HPDE6-E6E7 (cell line): ENCODE measurements around the gene C11orf21.

ENCODE experiments used
- DNase-seq: peaks from one replicate; pipeline ENCODE4 v3.0.0; 2011; ENCODE audit warnings: missing footprints; ENCODE audit errors: extremely low spot score

Gene C11orf21

GRCh38 chr11:2271327-2272227 is 30.1 kb downstream of the C11orf21 start:
- no peak for DNase-seq

- DNase-seq, result no peak
Observed at GRCh38 chr11:2271077-2271326, 30.7 kb downstream of the C11orf21 start.

DNA sequence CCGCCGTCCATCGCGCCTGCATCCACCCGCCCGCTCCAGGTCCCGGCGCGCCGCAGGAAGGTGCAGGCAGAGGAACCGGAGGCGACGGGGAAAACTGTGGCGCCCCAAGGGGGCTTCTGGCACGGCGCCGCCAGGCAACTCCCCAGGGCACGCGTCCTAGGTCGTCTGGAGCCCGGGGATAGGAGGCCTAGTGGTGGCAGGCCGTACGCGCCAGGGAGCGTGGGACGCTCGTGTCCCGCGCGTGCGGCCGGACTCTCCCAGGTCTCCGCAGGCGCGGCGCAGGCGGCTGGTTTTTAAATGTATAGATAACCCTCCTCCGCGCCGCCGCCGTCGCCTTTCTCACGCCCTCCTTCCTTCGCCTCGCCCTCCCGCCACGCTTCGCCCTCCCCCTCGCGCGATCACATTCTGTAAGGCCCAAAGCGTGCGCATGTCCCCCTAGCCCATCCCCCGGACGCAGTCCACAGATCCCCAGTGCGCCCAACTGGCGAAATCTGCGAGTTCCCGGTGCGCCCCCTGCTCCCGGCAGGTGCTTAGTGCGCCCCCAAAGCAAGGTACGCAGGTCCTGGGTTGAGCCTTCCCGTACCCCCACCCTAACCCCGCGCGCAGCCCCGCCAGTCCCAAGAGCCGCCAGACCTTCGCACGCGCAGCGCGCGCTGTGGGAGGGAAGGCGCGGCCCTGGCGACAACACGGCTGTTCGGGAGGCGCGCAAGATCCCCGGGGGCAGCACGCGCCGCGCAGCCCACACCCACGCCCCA is 31.2 kb downstream of the C11orf21 start, which contains the start of gene ASCL2:
Gene ASCL2 (minus strand): TSS at position 267 of the 755 bp plus-strand sequence. CDS start 256 bp downstream, at position 11.
- DNase-seq, result no peak

DNA sequence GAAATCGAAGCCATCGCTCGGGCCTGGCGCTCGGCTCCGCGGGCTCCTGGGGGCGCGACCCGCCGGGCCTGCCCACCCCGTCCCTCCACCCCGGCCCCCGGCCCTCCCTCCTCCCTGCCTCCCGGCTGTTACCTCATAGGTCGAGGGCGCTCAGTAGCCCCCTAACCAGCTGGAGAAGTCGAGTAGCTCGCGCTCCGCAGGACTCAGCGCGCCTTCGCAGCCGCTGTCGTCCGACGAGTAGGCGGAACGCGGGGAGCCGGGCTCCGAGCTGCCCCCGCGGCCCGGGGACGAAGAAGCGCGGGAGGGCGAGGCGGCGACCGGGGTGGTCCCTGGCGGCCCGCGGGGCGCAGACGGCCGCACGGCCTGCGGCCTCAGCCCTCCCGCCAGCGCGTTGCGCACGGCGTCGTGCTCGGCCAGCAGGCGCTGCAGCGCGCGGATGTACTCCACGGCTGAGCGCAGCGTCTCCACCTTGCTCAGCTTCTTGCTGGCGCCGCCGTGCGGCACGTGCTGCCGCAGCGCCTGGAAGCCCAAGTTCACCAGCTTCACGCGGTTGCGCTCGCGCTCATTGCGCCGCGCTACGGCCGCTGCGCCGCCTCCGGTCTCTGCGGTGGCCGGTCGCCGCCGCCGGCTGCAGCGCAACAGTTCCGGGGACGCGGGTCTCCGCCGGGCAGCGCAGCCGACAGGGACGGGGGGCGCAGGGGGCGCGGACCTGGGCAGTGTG is 32.0 kb downstream of the C11orf21 start:
- DNase-seq, result peak; percentile 63

- DNase-seq, result peak; percentile 64
Observed at GRCh38 chr11:2268729-2269600, 32.8 kb downstream of the C11orf21 start.

GRCh38 chr11:2267851-2268728 is 33.6 kb downstream of the C11orf21 start:
- no peak for DNase-seq

- no peak for DNase-seq
Observed at GRCh38 chr11:2267306-2267850, 34.3 kb downstream of the C11orf21 start.

- no peak for DNase-seq
Observed at GRCh38 chr11:2266586-2267305, 35.0 kb downstream of the C11orf21 start.

GRCh38 chr11:2265854-2266585 is 35.7 kb downstream of the C11orf21 start:
- DNase-seq, result no peak

DNA sequence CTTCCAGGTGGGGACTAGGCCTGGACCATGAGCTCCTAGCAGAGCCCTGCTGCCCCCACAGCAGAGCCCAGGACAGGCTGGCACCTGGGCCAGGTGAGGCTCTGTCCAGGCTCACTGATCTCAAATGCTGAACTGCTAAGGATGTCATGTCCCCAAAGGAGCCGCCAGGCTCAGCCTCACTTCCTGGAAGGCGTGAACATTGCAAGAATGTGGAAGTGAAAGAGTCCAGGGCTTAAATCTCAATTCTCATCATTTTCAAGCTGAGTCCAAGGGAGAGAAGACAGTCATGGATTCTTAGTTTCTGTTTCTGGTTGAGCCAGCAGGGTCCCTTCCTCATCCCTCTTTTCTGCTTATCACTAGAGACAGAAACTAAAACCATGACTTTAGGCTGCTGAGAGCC is 36.3 kb downstream of the C11orf21 start:
- no peak for DNase-seq

GRCh38 chr11:2264366-2265053 is 37.2 kb downstream of the C11orf21 start:
- DNase-seq, result no peak

GRCh38 chr11:2263724-2264360 is 37.9 kb downstream of the C11orf21 start:
- DNase-seq, result no peak

- no peak for DNase-seq
Observed at GRCh38 chr11:2263071-2263565, 38.6 kb downstream of the C11orf21 start.

GRCh38 chr11:2262301-2263070 is 39.2 kb downstream of the C11orf21 start:
- DNase-seq, result no peak

DNA sequence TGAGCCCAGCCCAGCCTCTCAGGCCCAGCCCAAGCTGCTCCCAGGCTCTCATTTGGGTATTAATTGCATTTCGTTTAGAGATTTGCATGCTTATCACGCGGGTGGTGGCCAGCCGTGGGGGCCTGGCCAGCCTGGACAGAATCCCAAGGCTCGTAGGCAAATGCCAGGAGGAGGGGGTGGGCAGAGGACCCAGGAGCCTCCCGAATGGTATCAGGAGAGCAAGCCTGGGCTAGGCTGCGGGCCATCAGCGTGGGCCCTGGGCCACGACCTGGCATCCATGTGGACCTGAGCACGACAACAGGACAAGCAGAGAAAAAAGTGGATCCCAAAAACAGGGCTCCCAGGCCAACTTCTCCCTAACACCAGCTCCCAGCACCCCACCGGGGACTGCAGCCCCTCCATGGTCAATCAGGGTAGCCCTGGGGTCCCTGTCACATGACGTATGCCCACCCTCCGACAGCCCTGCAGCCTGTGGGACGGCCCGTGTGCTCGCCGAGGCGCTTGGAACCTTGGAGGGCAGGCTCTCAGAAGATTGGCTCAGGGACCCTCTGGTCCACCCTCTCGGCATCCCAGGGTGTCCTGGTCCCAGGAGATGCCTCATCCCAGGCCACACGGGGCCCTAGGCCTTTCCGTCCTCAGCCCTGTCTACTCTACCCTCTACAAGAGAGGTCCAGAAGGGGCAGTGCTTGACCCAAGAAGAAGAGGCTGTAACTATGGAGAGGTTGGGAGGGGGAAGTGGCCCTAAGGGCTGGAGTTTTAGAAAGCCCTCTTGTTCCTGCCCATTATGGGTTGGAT is 40.1 kb downstream of the C11orf21 start:
- DNase-seq, result no peak
